DMS114 treated with DMSO at 0.1 percent for 48 hours (cell line): ENCODE measurements around the gene GAGE13.
"Not testable (repeated sequence)": the region's sequence is repeated elsewhere in the genome, so short reads cannot be mapped to it uniquely, and the experiment has no call there.

ENCODE experiments used
- DNase-seq: peaks from one replicate; lab custom pipeline; 2025; ENCODE audit not compliant: unreplicated experiment; lab: John Stamatoyannopoulos, UW

The GAGE13 gene, protein sequence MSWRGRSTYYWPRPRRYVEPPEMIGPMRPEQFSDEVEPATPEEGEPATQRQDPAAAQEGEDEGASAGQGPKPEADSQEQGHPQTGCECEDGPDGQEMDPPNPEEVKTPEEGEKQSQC

GRCh38 chrX:49331282-49331681, at the start of gene GAGE13:
Gene GAGE13 (plus strand): TSS chrX:49331582. CDS start chrX:49332738, 1,156 bp downstream.
- DNase-seq, result not testable (repeated sequence)

GRCh38 chrX:49282647-49283011, 48.8 kb upstream of the GAGE13 start:
- DNase-seq, result peak; percentile 35

- DNase-seq, result no peak
Observed at GRCh38 chrX:49284212-49284611, 47.2 kb upstream of the GAGE13 start.

DNA sequence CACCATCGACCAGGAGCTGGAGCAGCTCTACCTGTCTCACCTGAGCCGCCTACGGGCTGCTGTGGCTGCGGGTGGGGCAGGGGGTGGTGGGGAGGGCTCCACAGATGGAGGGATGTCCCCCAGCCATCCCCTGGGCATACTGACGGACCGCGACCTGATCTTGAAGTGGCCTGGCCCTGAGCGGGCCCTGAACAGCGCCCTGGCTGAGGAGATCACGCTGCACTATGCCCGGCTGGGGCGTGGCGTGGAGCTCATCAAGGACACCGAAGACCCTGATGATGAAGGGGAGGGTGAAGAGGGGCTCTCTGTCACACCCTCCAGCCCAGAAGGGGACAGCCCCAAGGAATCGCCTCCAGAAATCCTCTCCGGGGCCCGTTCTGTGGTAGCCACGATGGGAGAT, 45.2 kb upstream of the GAGE13 start:
- no peak for DNase-seq

DNA sequence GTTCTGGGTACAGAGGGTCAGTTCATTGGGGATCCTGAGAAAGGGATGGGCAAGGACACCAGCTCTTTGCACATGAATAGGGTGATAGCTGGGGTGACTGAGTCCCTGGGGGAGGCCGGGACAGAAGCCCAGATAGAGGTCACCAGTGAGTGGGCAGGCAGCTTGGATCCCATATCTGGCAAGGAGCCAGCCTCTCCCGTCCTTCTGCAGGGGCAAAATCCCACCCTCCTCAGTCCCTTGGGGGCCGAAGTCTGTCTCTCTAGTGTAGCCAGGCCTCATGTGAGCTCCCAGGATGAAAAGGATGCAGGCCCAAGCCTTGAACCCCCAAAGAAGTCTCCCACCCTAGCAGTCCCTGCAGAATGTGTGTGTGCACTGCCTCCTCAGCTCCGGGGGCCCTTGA, 44.8 kb upstream of the GAGE13 start:
- DNase-seq, result no peak

GRCh38 chrX:49287665-49288064, 43.7 kb upstream of the GAGE13 start:
- no peak for DNase-seq

DNA sequence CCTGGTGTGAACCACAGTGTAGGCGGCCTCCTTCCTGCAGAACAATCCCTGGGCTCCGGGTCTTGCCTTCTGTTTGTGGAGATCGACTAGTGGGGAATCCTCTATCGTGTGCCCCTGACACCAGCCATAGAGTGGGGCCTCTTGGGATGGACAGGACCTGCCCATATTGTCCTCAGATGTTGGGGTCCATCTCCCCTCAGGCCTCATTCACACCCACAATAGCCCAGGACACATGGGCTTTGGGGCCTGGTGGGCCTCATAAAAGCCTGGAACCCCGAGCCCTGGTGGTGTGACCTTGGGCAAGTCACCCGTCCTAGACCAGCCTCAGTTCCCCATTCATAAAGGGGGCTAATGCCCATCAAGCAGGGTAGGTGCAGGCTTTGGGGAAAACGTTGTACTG, 41.2 kb upstream of the GAGE13 start:
- no peak for DNase-seq

DNA sequence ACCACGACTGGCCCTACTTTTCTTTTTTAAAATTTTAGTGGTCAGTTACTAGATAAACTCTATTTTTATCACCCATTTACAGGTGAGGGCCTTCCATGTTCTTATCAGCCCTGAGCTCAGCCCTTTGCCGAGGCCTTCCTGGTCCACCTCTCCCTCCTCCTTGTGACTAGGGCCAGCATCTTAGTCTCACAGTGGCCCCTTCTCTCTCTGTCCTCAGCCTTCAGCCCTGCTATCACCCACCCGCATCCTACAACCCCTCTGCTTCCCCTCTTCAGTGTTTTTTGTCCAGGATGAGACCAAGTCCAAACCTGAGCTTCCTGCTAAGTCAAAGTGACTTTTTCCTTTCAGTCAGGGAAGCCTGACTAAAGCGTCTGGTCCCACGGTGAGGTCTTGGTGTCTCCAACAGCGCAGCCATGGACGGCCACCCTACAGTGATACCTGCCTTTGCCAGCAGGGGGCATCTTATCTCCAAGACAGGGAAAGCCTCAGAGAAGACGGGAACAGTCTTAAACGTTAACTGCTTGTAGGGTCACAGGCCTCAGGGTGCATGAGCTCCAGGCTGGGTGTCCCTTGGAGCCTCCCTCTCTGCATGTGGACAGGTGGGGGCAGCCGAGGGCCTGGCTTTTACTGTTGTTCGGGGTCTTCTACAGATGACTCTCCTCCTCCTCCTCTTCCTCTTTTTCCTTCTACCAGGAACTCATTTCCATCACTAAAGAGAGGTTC, 39.6 kb upstream of the GAGE13 start:
- no peak for DNase-seq

DNA sequence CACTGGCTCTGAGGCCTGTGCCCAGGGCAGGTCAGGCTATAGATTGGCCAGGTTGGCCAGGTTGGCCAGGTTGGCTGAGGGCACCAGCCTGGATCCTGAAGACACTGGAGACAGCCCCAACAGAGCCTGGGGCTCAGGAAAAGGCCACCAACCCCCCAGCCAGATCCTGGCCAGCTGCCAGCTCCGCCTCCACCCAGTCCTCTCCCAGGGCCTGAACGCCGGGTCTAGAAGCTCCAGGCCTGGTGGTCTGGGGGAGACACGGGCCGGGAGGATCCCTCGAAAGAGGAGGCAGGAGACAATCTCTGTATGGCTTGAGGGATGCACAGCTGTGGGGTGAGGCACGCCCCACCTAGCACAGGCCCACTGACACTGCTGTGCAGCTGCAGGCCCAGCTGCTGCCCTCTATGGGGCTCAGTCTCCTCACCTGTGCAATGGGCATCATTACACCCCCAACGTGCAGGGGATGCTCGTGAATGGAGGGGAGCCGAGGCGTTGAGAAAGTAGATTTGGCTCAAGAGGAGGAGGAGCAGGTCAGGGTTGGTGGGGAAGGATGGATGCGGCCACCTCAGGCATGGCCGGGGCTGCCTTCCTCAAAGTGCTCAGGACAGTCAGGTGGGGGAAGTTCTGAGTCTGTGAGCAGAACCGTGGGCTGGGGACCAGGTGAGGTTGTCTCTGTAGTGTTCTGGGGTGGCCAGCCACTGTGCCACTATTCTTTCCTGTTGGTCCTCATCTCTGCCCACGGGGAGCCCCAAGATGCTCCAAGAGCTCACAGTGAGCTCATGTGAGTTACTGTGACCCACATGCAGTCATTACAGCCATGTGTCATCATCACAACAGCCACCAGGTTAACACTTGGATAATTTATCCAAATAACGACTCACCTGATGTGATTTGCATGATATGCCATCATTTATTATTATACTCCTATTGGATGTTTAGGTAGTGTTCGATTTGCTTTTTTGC, 38.7 kb upstream of the GAGE13 start:
- no peak for DNase-seq

- not testable (repeated sequence) for DNase-seq
Observed at GRCh38 chrX:49299293-49299692, 32.1 kb upstream of the GAGE13 start.

- DNase-seq, result no peak
Observed at GRCh38 chrX:49300703-49301102, 30.7 kb upstream of the GAGE13 start.

- DNase-seq, result no peak
Observed at GRCh38 chrX:49303346-49303745, 28.0 kb upstream of the GAGE13 start, which contains the start of gene GAGE10. Gene GAGE10 (plus strand): TSS chrX:49303646. CDS start chrX:49304860, 1,214 bp downstream.

DNA sequence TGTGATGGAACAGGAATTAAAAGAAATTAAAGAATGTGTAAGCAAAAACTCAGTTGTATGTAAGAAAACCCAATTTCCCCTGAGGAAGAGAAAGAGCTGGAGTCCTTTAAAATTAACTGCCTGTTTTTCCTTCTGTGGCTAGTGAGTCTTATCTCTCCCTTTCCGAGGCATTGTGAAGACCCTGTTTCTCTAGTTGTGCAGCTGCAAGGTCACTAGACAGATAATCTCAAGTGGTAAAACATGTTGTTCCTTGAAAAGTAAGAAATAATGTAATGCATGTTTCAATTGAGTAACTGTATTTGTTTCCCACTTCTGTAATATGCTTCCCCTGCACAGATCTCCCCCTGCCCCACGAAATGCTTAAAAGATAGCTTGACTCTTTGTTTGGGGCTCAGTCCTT, 23.6 kb upstream of the GAGE13 start:
- not testable (repeated sequence) for DNase-seq

DNA sequence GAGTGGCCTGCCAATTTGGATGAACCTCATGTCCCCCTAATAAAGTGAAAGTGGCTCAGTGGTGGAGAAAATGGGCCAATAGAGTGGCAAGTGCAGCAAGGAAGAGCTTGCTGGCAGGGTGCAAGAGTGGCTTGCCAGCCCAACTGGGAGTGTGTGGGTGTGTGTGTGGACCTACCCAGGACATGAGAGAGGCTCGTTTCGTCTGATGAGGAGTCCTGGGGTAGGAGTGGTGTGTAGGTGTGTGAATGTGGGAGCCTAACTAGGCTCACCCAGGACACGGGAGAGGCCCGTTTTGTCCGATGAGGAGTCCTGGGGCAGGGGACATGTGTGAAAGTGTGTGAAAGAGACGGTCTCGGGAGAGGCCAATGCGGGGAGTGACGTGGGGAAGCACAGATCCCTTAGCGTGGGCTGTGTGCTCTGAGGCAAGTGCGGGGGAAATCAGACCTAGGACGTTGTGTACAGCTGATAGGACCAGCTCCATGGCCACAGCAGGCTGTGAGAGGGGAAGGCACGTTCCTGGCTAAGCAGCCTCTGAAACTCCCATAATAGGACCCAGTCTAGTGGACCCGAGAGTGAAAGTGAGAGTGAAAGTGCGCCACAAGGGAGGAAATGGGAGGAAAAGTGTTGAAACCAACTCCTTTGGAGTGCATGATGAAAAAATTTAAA, 22.6 kb upstream of the GAGE13 start:
- no peak for DNase-seq

DNA sequence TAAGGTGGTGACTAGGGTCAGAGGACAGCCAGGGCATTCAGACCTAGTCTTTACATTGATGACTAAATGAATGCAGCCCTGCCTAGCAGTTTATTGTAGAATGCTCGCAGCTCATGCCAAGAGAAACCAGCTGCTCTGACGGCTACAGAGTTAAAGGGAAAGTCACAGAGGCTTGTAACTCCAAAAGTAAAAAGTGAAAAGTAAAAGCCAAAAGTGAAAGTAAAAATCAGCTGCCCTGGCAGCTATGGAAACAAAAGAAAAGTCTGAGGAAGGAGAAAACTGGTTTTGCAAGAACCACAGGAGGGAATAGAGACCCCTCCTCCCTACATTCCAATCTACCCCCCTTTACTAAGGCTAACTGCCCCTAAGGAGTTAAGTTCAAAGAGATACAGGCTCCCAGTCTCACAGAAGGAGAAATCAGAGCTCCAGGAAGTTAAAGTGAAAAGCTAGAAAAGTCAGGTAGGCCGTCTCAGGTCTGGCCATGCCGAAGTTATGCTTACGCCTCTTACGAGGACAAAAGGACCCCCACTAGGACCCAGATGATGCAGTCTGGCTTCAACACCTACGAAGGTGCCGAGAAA, 21.9 kb upstream of the GAGE13 start:
- DNase-seq, result no peak

DNA sequence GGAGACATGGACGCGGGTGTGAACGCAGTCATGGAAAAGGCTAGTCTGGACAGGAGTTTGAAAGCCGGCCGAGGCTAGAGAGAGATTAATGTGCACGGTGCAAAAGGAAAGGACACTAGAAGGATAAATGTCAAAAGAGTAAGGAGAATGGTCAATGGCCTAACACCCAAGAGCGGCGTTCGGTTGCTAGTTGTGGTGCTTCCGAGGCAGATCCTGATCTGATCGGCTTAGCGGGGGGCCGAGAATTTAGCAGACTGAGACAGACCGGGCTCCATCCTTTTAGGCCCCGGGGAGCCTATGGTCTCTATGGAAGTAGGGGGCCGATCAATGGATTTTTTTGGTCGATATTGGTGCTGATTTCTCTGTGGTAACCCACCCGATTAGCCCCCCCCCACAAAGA, 21.0 kb upstream of the GAGE13 start:
- DNase-seq, result no peak

DNA sequence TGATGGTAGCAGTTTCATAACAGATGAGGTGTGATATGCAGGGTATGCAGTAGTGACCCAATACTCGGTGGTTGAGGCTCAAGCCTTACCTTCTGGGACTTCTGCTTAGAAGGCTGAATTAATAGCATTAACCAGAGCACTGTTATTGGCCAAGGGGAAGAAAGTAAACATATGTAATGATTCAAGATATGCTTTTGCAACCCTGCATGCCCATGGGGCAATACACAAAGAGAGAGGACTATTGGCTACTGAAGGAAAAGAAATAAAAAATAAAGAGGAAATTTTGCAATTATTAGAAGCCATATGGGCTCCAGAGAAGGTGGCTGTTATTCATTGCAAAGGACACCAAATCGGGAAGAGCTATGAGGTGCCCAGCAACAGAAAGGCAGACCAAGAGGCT, 19.2 kb upstream of the GAGE13 start:
- DNase-seq, result no peak

DNA sequence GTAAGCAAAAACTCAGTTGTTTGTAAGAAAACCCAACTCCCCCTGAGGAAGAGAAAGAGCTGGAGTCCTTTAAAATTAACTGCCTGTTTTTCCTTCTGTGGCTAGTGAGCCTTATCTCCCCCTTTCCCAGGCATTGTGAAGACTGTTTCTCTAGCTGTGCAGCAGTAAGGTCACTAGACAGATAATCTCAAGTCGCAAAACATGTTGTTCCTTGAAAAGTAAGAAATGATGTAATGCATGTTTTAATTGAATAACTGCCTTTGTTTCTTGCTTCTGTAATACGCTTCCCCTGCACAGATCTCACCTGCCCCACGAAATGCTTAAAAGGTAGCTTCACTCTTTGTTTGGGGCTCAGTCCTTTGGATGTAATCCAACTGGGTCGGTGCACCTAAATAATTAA, 15.3 kb upstream of the GAGE13 start:
- DNase-seq, result no peak

GRCh38 chrX:49321737-49322136, 9.6 kb upstream of the GAGE13 start, which contains the start of gene GAGE12J:
Gene GAGE12J (plus strand): TSS chrX:49322037. CDS start chrX:49323194, 1,157 bp downstream.
- DNase-seq, result not testable (repeated sequence)

DNA sequence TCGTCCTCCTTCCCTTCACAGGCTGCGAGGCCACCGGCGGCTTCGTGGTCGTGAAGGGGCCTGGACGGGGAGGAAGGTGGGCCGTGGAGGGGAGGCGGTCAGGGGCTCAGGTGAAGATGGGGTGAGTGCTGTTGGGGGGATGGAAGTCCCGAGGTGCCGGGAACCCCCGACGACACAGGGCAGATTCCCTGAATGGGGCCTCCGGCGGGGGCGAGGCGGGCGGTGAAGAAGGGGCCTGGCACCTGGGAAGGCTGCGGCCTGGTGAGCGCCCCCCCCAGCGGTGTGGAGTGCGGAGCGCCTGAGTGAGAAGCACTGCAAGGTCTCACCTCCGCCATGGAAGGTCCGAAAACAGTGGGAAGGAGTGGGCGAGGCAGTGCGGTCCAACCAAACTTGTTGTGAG, 9.1 kb upstream of the GAGE13 start:
- DNase-seq, result not testable (repeated sequence)

- DNase-seq, result not testable (repeated sequence)
Observed at GRCh38 chrX:49323735-49324134, 7.6 kb upstream of the GAGE13 start.
